ENCODE data around the gene RGS12. TPM values are rescaled to one million over a fixed set of nuclear protein-coding genes. Genes with fewer than 3 reads are reported as not detected.

RGS12 gene
- total and polyA plus RNA-seq, 2 of the 8 experiments (the other 6 are each of a cell fraction or from before 2014, with no cell fraction given) = 6.0 to 16.4 TPM

DNA sequence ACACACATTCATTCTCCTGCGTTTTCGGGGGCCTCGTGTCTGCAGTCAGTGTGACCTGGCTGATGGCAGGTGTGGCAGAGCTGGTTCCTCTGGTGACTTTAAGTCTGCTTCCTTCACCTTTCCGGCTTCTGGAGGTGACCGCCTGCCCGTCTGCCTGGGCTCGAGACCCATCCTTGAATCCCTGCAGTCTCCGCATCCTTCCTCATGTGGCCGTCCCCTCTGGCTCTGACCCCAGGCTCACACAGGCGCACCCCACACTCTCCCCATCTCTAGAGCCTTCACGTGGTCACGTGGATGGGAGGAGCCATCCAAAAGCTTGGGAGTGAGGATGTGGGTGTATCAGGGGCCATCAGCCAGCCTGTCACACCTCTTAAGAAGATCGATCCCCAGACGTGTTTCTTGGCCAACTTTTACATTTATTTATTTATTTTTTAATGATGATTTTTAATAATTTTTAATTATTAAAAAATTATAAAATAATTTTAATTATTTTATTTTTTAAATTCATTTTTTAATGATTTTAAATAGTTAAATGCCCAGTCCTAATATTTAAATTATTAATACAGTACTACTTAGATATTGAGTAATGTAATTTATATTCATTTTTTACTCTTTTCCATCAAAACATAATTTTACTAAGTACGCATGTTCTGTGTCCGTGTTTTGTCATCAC, 20.9 kb downstream of the RGS12 start (continued):
- TF ChIP-seq CEBPB (IDR thresholded peaks at IDR 0.05; ENCODE audit: low read depth, low read length) (no peak), BRCA1 (IDR thresholded peaks at IDR 0.05; ENCODE audit: low read depth, low read length) (no peak), TBP (IDR thresholded peaks at IDR 0.05; ENCODE audit: low read depth, low read length) (no peak), JUND (IDR thresholded peaks at IDR 0.05; ENCODE audit: low read length) (no peak), TCF12 (IDR thresholded peaks at IDR 0.05; ENCODE audit: low read depth, low read length) (no peak), CHD7 (IDR thresholded peaks at IDR 0.05; ENCODE audit: insufficient replicate concordance, low read length) (no peak), MAFK (IDR thresholded peaks at IDR 0.05; ENCODE audit: low read depth, low read length) (no peak), HDAC6 (IDR thresholded peaks at IDR 0.05; ENCODE audit: low read depth, low read length) (no peak), RXRA (IDR thresholded peaks at IDR 0.05; ENCODE audit: insufficient read depth, low read depth, low read length) (no peak), YY1 (IDR thresholded peaks at IDR 0.05; ENCODE audit: low read depth, low read length) (no peak)

All from H1 (cell line).